GM19328 (cell line): ENCODE measurements around the gene CD4.

Experiments used
- ATAC-seq: cut with Tn5 transposase; IDR thresholded peaks from one replicate; pipeline ENCODE4 v1.9.1; 2021; ENCODE audit warnings: mild to moderate bottlenecking, moderate library complexity; ENCODE audit not compliant: unreplicated experiment

The CD4 gene

GRCh38 chr12:6810758-6811157, 21.4 kb downstream of the CD4 start:
- ATAC-seq, result no peak

- no peak for ATAC-seq
Observed at GRCh38 chr12:6813363-6813762, 24.0 kb downstream of the CD4 start.

GRCh38 chr12:6816598-6816997, 27.3 kb downstream of the CD4 start:
- ATAC-seq, result no peak

- ATAC-seq, result no peak
Observed at GRCh38 chr12:6817098-6817497, 27.8 kb downstream of the CD4 start.

DNA sequence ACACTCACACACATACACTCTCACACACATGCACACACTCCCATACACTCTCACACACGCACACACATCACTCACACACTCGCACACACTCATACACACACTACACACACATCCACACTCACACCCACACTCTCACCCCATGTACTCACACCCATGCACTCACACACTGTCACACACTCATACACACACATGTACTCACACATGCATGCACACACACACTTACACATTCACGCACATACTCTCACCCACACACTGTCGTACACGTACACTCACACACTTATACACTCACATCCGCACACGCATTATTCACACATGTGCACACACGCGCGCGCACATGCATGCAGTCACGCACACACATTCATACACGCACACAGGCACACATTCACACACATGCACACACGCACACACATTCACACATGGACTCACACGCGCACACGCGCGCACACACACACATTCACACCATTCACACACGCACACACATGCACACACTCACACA, 28.4 kb downstream of the CD4 start:
- no peak for ATAC-seq

GRCh38 chr12:6818222-6818621, 28.9 kb downstream of the CD4 start:
- no peak for ATAC-seq

GRCh38 chr12:6818645-6819044, 29.3 kb downstream of the CD4 start:
- no peak for ATAC-seq

GRCh38 chr12:6819106-6820030, 30.0 kb downstream of the CD4 start:
- no peak for ATAC-seq

DNA sequence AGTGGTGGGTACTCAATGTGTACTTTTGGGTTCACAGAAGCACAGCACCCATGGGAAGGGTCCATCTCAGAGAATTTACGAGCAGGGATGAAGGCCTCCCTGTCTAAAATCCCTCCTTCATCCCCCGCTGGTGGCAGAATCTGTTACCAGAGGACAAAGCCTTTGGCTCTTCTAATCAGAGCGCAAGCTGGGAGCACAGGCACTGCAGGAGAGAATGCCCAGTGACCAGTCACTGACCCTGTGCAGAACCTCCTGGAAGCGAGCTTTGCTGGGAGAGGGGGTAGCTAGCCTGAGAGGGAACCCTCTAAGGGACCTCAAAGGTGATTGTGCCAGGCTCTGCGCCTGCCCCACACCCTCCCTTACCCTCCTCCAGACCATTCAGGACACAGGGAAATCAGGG, 30.8 kb downstream of the CD4 start:
- no peak for ATAC-seq

DNA sequence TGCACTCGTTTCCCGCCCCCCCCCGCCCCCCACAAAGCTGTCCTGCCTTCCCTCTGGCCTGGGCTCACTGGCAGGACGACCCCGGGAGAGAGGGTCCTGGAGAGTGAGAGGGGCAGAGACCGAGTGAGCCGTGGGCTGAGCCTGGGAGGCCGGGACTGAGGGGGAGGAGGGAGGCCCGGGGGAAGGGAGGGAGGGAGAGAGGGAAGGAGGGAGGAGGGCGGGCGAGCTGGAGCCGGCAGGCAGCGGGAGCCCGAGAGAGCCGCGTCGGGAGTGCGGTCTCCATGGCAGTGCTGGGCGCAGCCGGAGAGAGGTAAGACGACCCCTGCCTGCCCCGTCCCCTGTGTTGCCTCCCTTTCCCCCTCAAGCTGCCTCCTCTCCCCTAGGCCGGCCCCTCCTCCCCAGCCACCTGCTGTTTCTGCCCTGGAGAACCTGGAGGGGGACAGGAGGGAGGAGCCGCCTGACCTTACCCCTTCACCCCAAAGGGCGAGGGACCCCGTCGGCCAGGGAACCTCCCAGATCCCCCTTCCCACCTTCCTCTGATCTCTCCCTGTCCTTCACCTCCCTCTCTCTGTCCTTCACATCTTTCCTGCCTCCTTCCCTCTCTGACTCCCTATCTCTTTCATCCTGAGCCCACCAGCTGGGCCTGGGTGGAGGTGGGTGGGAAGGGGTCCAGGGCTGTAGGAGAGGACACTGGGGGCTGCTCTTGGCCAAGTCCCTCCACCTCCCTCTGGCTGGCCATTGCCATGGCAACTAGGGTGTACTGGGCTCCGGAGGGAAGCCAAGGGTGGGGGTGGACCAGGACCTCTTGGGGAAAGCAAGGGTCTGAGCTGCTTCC, 32.5 kb downstream of the CD4 start, which contains the start of gene GPR162:
TSS of gene GPR162 (plus strand) at position 231 of the 835 bp plus-strand sequence. CDS start 2,078 bp downstream, outside the sequence.
- ATAC-seq, result no peak

DNA sequence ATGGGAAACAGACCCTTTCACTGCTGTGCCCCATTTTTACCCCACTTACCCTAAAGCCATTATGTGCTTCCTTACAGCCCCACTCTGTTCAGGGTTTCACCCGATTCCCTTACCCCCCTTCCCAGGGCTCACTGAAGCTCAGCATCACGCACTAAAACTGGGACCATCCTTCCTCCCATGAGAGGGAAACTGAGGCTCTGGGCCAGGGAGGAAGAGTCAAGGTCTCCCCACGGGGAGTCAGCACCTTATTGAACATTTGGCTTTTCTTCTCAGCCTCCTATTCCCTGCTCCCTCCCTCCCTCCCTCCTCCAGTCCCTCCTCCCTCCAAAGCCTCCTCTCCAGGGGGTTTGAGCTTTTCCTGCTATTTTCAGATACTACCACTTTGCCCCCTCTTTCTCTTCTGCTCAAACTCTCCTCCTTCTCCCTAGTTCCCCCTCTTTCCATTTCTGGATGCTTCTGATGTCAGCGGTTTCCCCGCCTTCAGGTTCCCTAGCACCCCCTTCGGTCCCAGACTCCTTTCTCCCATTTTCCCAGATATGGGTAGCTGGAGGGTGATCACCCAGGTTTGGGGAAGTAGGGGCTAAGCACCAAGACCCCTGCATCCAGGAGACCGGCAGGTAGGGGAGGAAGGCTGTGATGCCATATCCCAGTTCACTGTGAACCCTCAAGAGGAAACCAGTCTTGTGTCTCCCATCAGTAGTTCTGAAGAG, 33.3 kb downstream of the CD4 start:
- ATAC-seq, result no peak

GRCh38 chr12:6823182-6824084, 34.1 kb downstream of the CD4 start:
- ATAC-seq, result no peak

DNA sequence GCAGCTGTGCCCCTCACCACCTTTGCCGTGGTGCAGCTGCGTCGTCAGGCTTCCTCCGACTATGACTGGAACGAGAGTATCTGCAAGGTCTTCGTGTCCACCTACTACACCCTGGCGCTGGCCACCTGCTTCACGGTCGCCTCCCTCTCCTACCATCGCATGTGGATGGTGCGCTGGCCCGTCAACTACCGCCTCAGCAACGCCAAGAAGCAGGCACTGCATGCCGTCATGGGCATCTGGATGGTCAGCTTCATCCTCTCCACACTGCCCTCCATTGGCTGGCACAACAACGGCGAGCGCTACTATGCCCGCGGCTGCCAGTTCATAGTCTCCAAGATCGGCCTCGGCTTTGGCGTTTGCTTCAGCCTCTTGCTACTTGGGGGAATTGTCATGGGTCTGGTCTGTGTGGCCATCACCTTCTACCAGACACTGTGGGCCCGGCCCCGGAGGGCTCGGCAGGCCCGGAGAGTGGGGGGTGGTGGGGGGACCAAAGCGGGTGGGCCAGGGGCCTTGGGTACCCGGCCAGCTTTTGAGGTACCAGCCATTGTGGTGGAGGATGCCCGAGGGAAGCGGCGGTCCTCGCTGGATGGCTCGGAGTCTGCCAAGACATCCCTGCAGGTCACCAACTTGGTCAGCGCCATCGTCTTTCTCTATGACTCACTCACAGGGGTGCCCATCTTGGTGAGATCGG, 34.9 kb downstream of the CD4 start:
- no peak for ATAC-seq

GRCh38 chr12:6824901-6825381, 35.6 kb downstream of the CD4 start:
- ATAC-seq, result no peak

DNA sequence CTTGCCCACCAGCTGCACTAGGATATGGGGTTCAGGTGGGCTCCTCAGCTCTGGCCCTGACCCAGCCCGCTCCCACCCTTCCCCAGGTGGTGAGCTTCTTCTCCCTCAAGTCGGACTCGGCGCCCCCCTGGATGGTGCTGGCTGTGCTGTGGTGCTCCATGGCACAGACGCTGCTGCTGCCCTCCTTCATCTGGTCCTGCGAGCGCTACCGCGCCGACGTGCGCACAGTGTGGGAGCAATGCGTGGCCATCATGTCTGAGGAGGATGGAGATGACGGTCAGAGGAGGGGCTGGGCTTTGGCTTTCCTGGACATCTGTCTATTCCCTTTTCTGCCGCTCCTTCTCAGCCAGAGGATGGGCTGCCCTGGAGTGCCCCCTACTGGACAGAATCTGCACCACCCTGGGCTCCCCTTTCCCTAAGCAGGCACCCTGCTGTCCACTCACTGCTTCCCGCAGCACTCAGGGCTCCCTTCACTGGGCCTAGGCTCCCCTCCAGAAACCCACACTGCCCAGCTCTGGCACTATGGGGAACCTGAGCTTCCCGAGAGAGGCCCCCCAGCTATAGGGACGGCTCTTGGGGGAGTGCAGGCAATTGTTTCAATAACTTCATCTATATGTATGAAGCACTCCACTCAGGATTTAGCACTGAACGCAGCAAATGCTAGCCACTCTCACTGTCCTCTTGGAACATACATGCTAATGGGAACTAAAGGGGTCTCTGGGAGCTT, 36.2 kb downstream of the CD4 start:
- no peak for ATAC-seq

DNA sequence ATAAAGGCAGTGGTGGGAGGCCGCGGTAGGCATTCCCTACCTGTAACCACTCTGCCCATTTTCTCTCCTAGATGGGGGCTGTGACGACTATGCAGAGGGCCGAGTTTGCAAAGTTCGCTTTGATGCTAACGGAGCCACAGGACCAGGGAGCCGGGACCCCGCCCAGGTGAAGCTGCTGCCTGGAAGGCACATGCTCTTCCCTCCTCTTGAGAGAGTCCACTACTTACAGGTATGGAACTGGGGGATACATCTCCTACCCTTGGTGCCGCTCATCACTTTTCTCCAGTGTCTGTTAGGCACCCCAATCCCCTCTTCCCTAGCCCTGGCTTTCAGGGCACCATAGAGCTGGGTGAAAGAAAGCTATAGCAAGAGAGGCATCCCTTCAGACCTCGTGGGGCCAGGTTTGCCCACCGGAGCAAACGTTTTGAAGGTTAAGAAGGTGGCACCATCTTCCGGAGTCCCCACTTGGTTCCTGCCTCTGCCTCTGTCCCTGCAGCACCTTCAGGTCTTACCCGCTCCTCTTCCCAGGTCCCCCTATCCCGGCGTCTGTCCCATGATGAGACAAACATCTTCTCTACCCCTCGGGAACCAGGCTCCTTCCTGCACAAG, 36.9 kb downstream of the CD4 start:
- ATAC-seq, result no peak

DNA sequence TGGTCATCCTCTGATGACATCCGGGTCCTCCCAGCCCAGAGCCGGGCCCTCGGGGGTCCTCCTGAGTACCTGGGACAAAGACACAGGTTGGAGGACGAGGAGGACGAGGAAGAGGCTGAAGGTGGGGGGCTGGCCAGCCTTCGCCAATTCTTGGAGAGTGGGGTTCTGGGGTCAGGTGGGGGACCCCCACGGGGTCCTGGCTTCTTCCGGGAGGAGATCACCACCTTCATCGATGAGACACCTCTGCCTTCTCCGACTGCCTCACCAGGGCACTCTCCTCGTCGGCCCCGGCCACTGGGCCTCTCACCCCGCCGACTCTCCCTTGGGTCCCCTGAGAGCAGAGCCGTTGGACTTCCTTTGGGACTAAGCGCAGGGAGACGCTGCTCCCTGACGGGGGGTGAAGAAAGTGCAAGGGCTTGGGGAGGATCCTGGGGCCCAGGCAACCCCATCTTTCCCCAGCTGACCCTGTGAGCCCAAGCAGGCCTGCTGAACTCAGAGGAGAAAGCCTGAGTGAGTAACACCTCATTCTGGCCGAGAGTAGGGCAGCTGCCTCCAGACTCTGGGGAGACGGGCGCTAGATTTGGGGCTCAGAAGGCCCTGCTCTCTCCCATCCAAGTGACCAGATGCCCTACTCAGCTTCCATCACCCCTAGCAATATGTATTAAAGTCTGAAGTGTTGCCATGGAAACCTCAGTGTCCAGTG, 37.6 kb downstream of the CD4 start:
- no peak for ATAC-seq
